GM06990 (cell line): ENCODE measurements around the gene GPR21.
A peak's percentile ranks its signal among the peaks of the same experiment; 100 is the strongest.

Source experiments
- DNase-seq: peaks from one replicate; pipeline ENCODE4 v3.0.0-alpha.2; 2011; ENCODE audit not compliant: insufficient read length; ENCODE audit errors: extremely low read depth
- H3K27me3 ChIP-seq: replicated peaks from 2 replicates; pipeline ENCODE4 v1.6.0; 2011; ENCODE audit warnings: low read length; ENCODE audit not compliant: control insufficient read depth, insufficient read depth
- H3K36me3 ChIP-seq: 2 replicates; pipeline ENCODE4 v1.5.1; 2011; ENCODE audit warnings: low read length; ENCODE audit not compliant: control insufficient read depth, insufficient read depth
- H3K4me3 ChIP-seq: replicated peaks from 2 replicates; pipeline ENCODE4 v1.5.1; 2011; ENCODE audit warnings: low read depth, mild to moderate bottlenecking, control low read depth, low read length
- TF ChIP-seq, protein P1 (sequence below): IDR thresholded peaks from 2 replicates; pipeline ENCODE4 v1.5.1; 2011; ENCODE audit warnings: low read length, control low read depth, mild to moderate bottlenecking, inconsistent platforms; ENCODE audit not compliant: insufficient read depth, poor library complexity, severe bottlenecking

GPR21 gene

DNA sequence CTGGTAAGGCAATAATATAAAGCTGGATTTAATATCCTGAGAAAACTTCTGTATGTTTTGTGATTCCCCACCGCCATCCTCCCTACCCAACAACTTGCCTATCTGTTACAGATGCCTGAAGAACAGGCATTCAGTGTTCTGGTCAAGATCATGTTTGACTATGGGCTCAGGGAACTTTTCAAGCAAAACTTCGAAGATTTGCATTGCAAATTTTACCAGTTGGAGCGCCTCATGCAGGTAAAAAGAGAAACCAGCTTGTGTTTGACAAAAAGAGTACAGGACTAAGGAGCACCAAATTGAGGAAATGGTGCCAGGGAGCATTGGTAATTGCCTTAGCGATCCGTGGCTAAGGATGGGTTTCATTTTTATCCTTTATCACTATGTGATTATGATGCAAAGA, 40.0 kb downstream of the GPR21 start:
- no peak overlapping the region for H3K4me3 ChIP-seq
- TF ChIP-seq, protein P1, sequence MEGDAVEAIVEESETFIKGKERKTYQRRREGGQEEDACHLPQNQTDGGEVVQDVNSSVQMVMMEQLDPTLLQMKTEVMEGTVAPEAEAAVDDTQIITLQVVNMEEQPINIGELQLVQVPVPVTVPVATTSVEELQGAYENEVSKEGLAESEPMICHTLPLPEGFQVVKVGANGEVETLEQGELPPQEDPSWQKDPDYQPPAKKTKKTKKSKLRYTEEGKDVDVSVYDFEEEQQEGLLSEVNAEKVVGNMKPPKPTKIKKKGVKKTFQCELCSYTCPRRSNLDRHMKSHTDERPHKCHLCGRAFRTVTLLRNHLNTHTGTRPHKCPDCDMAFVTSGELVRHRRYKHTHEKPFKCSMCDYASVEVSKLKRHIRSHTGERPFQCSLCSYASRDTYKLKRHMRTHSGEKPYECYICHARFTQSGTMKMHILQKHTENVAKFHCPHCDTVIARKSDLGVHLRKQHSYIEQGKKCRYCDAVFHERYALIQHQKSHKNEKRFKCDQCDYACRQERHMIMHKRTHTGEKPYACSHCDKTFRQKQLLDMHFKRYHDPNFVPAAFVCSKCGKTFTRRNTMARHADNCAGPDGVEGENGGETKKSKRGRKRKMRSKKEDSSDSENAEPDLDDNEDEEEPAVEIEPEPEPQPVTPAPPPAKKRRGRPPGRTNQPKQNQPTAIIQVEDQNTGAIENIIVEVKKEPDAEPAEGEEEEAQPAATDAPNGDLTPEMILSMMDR: no peak
- H3K27me3 ChIP-seq: no peaks in the 10 kb centered on the region
- H3K36me3 ChIP-seq: peaks cover 3% of the 10 kb centered on the region; the same call in 1 of the 2 replicates
- no peak for DNase-seq

DNA sequence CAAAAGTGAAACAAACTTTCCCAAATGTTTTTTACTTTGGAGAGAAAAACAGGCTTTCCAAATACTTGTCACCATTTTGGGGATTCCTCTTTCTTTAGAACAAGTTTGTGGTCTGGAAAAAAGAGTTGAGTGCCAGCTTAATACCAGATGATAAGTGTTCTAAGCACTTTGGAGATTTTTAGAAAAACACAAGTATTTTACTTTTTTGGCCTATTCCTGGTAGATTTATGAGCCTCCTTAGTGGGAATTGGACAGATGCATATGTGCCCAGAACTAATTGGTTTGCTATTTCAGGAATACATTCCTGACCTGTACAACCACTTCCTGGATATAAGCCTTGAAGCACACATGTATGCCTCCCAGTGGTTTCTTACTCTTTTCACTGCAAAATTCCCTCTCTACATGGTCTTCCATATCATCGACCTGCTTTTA, 40.5 kb downstream of the GPR21 start:
- TF ChIP-seq, protein P1: no peak
- H3K27me3 ChIP-seq: no peaks in the 10 kb centered on the region
- H3K36me3 ChIP-seq: peaks cover 3% of the 10 kb centered on the region; the same call in 1 of the 2 replicates
- no peak overlapping the region for H3K4me3 ChIP-seq
- DNase-seq: no peak

DNA sequence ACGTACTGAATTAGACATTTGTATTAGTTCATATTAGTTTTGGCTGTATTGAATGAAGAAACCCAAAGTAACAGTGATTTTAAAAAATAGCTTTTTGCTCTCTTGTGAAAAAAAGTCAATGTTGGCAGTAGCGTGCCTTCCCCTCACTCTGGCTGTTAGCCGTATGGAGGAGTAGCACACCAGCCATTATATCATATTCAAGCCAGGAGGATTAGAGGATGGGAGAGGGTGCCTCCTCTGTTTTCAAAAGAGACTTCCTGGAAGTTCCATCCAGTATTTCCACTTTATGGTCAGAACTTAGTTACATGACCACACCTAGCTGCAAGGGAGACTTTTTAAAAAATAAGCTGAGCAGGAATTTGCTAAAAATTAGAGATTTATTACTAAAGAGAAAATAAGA, 41.2 kb downstream of the GPR21 start:
- DNase-seq: no peak
- H3K4me3 ChIP-seq: no peak overlapping the region
- TF ChIP-seq, protein P1: no peak
- H3K36me3 ChIP-seq: peaks cover 3% of the 10 kb centered on the region; the same call in 1 of the 2 replicates
- H3K27me3 ChIP-seq: no peaks in the 10 kb centered on the region

DNA sequence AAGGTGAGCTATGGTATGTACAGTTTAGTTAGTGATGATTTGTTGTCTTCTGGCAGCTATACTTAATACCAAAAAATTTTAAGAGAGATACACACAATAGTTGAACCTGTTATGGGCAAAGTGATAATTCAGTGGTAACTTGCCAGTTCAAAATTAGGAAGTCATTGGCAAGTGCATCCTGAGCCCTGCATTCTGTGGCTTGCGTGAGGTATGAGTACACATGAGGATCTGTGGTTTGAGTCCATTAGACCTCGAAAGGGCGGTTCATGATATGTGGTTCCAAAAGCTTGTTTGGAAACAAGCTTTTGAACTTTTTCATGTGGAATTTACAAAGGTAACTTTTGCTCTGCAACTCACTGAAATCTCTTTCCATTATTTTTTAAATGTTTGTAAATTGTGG, 47.0 kb downstream of the GPR21 start:
- H3K36me3 ChIP-seq: peaks cover 10% of the 10 kb centered on the region
- no peaks in the 10 kb centered on the region for H3K27me3 ChIP-seq

DNA sequence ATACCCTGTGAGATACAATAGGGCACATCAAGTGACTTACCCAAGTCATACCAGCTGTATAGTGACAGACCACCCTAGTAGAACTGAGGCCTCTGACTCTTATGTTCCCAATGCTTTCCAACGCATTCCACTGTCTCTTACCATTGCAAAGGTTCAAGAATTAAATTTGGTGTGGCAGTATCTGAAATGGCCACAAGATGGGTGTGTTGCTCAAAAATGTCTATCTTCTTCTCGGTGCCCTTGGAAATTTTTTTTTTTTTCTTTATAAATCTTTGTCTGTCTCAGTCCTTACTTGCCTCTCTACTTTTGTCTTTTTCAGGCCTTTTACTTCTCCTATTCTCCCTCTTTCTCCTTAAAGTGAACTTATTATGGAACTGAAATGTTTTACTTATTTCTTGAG, 48.4 kb downstream of the GPR21 start:
- peaks cover 9% of the 10 kb centered on the region for H3K36me3 ChIP-seq
- TF ChIP-seq, protein P1: peak; percentile 58
- H3K27me3 ChIP-seq: no peaks in the 10 kb centered on the region
- H3K4me3 ChIP-seq: no peak overlapping the region
- DNase-seq: no peak

More for the DNA sequence above, 47.0 kb downstream of the GPR21 start:
- TF ChIP-seq, protein P1: no peak
- no peak for DNase-seq
- H3K4me3 ChIP-seq: no peak overlapping the region

DNA sequence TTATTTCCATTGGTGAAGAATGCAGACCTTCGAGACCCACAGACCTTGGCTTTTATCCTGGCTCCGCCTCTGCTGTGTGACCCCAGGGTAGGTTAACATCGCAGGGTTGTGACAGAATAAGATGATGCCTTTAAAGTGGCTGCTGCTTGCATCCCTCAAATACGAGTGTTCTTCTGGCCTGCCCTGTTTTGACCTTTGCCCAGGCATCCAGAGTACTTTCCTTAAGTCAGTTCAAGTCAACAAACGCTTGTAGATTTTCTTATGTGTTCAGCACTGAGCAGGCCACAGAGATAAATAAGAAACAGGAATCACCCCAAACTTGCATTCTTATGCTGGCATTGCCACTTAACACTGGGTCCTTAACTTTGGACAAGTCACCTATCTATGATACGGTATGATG, 50.2 kb downstream of the GPR21 start:
- H3K27me3 ChIP-seq: no peaks in the 10 kb centered on the region
- H3K4me3 ChIP-seq: no peak overlapping the region
- TF ChIP-seq, protein P1: no peak
- H3K36me3 ChIP-seq: peaks cover 9% of the 10 kb centered on the region
- DNase-seq: no peak
